GM18519 (cell line): ENCODE measurements around the gene CAND1.
A peak's percentile ranks its signal among the peaks of the same experiment; 100 is the strongest.
"Not testable (repeated sequence)": the region's sequence is repeated elsewhere in the genome, so short reads cannot be mapped to it uniquely, and the experiment has no call there.

Experiments
- ATAC-seq: cut with Tn5 transposase; IDR thresholded peaks from one replicate; pipeline ENCODE4 v1.9.1; 2021; ENCODE audit warnings: mild to moderate bottlenecking, moderate library complexity; ENCODE audit not compliant: unreplicated experiment, low FRiP score

The CAND1 gene

GRCh38 chr12:67338426-67338825, 69.3 kb downstream of the CAND1 start:
- no peak for ATAC-seq

GRCh38 chr12:67339530-67339929, 70.4 kb downstream of the CAND1 start:
- ATAC-seq = no peak

- ATAC-seq = not testable (repeated sequence)
Observed at GRCh38 chr12:67341086-67341485, 71.9 kb downstream of the CAND1 start.

DNA sequence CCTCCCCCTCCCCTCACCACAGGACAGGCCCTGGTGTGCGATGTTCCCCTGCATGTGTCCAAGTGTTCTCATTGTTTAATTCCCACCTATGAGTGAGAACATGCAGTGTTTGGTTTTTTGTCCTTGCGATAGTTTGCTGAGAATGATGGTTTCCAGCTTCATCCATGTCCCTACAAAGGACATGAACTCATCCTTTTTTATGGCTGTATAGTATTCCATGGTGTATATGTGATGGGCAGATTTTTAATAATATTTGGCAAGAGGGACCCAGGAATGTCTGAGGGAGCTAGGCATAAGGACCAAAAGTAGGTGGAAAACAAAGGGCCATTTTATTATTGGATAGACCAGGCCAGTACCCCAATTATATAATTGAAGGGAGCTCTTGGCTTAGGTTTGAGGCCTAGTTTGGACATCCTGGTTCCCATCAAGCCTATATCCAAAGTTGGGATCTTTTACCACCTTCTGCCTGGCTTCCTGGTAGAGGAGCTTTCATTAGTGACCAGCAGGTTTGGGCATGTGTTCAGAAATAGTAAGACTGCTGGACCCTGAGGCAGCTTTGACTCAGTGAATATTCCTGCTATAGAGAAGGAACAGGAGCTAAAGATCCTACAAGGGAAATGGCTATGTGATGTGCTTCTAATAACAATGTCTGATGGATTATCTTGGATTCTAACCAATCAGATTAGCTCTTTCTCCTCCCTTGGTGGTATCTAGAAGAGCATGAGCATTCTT, 76.0 kb downstream of the CAND1 start:
- ATAC-seq = no peak

DNA sequence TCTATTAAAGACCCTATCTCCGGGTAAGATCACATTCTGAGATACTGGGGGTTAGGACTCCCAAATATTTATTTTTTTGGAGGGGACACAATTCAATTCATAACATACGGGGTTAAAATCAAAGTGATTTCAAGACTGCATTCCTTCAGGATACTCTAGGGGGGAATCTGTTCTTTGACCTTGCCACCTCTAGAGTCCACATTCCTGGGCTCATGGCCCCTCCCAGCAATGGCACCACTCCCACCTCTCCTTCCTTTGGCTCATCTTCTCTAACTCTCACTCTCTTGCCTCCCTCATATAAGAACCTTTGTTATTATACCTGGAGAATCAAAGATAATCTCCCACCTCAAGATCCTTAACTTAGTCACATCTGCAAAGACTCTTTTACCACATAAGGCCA, 79.5 kb downstream of the CAND1 start:
- no peak for ATAC-seq

DNA sequence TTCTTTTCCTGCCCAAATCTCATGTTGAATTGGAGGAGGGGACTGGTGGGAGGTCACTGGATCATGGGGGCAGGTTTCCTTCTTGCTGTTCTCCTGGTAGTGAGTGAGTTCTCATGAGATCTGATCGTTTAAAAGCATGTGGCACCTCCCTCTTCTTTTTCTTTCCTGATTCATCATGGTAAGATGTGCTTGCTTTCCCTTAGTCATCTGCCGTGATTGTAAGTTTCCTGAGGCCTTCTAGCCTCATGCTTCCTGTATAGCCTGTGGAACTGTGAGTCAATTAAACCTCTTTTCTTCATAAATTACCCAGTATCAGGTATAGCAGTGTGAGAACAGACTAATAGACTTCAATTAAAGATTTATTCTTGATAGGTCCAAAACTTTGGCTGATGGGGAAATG, 83.5 kb downstream of the CAND1 start:
- no peak for ATAC-seq

DNA sequence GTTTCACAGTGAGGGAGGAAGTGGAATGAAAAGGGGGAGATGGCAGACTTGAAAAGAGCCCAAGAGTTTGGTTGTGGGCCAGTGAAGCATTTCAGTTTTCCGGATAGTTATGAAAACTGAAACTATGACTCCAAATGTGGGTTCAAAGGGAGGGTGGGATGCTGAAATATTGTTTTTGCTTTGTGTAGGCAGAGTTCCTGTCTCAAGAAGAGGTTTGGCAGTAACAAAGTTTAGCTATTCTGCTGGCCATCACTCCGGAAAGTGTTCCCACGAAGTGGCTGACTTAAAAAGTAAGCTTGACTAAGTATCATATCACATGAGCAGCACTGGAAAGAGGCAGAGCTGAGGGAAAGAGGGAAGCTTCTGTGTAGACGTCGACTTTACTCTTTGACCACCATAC, 85.2 kb downstream of the CAND1 start:
- ATAC-seq = no peak

DNA sequence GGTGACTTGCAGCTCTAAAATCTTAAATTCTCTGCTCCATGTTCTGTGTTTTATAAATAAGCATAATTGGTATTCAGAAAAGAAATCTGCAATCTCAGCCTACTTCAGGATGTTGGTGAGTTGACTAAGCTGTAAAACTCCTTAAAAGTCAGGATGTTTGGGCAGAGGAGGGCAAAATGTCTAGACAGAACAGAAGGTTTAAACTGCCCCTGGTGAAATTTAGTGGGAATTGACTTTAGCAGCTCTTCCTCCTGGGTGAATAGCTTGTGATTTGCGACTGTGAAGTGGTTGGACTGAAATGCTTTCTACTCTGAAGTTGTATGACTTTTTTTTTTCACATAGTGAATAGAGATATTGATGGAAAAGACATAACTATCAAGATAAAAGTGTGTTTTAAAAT, 85.8 kb downstream of the CAND1 start:
- no peak for ATAC-seq

GRCh38 chr12:67355428-67356379, 86.5 kb downstream of the CAND1 start:
- ATAC-seq = peak; percentile 45

DNA sequence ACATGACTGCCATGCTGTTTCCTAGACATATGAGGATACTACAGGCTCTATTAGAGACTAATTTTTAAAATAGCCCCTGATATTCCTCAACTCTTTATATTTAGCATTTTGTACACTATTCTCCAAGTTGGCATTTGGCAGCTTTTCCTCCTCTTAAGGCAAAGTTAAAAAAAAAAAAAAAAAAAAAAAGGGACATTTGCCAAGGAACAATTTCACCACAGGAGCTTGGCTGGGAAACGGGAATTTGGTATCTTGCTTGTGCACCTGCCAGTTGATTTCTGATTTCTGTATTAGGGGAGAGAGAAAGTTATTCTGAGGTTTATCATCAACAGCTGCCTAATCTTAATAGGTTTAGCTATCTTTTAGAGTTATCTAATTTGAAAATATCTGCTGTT, 87.2 kb downstream of the CAND1 start:
- ATAC-seq = no peak

DNA sequence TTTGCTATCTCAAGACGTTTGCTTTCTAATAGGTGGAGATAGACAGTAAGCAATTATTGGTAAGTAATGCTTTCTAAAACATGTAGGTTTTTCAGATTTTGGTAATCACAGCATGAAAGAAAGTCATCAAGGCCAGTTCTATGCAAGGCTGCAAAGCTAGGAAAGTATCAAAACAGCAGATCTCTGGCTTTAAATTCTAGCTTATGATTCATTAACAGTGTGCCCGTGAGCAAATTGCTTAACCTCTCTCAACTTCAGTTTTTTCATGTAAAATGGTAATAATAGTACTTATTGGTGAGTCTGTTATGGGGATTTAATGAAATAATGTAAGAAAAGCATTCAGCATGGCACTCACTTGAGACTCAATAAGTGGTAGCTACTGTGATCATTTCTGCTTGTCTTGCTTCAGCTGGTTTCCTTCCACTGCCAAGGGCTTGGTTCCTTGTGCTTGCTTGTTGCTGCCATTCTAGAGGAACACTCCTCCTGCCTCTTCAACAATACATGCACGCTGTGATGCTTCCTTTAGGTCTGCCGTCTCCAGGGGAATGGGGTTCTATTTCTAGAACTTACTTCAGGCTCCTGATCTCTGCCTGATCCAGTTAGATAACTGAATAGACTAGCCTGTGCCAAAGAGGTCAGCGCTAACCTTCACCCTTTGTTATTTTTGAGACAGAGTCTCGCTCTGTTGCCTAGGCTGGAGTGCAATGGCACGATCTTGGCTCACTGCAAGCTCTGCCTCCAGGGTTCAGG, 88.4 kb downstream of the CAND1 start:
- ATAC-seq = no peak

GRCh38 chr12:67358781-67359338, 89.7 kb downstream of the CAND1 start:
- no peak for ATAC-seq

- no peak for ATAC-seq
Observed at GRCh38 chr12:67362526-67362925, 93.4 kb downstream of the CAND1 start.

- ATAC-seq = no peak
Observed at GRCh38 chr12:67364228-67364627, 95.1 kb downstream of the CAND1 start.

DNA sequence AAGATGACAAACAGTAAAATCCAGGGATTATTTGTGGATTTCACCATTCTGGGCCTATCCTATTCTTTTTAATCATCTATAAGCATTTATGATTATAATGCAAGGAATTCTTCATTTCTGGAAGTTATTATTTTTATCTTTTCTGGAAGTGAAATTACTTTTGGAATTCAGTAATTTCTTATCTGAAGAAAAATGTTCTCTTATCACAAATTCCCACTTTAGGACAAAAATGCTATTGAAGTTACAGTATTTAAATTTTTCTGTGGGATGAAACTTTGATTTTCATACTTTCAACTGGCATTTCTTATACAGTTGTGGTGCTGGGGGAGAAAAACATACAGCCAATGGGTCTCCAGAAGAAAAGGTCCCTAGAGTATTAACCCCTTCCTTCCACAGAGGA, 96.0 kb downstream of the CAND1 start:
- no peak for ATAC-seq

DNA sequence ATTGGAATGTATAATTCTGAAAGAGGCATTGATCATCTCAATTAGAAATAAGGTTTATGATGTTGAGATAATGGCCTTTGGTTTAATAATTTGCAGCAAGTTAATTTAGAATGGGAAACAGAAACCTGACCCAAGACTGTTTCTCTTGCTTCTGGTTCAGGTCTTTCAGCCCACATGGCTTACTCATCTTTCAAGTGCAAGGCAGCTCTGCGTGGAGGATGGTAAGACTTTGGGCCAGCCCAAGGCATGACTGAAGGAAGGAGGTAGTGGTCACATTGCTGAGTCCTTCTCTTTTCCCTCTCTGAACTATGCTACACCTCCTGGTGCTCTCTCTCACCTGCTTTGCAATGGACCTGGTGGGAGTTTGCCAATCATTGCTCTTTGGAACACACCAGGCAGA, 98.7 kb downstream of the CAND1 start:
- no peak for ATAC-seq
